AG08395 (cell line): ENCODE data around the gene CERS6.
"Not testable (repeated sequence)": the region's sequence is repeated elsewhere in the genome, so short reads cannot be mapped to it uniquely, and the experiment has no call there.

Source experiments
- DNase-seq: peaks from one replicate; pipeline ENCODE4 v3.0.0; 2012; ENCODE audit warnings: mixed read lengths, low spot score

The CERS6 gene

DNA sequence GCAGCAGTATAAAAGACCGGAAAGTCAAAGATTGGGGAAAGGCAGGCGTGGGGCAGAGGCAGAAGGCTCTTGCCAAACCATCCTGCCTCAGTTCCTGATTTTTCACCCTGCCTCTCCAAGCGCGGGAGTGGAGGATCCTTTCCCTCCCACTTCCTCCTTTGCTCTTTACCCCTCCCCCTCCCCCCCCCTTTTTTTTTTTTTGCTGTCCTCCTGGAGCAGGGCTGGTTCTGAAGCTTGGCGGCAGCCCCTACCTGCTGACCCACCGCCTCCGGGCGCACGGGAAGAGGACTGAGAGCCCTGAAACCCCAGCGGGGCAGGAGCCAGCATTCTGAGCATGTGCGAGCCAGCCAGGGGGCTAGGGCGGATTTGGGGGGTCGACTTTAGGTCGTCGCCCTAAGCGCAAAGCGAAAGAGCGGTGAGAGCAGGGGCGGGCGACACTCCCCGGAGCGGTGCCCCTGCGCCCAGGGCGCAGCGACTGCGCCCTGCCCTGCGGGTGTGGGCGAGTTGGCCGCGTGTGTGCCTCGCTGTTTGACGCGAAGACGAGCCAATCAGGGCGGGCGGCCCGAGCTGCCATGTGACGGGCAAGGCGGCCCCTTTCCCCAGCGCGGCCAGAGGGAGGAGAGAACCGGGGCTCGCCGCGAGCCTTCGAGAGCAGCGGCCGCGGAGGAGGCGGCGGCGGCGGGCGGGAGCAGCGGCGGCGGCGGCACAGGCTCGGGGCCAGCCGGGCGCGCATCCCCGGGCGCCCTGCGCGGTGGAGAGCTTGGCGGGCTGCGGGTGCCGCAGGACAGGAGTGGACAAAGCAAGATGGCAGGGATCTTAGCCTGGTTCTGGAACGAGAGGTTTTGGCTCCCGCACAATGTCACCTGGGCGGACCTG, at the start of gene CERS6:
CERS6 (plus strand) TSS at position 628 of the 876 bp plus-strand sequence; CDS start at position 805, 177 bp downstream.
- DNase-seq: peak; percentile 97

GRCh38 chr2:168412301-168412700, 43.8 kb upstream of the CERS6 start:
- not testable (repeated sequence) for DNase-seq

DNA sequence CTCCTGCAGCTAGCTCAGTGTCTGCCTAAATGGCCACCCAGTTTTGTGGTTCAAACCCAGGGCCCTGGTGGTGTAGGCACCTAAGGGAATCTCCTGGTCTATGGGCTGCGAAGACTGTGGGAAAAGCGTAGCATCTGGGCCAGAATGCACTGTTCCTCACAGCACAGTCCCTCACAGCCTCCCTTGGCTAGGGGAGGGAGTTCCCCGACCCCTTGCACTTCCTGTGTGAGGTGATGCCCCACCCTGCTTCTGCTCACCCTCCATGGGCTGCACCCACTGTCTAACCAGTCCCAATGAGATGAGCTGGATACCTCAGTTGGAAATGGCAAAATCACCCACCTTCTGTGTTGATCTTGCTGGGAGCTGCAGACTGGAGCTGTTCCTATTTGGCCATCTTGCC, 43.0 kb upstream of the CERS6 start:
- not testable (repeated sequence) for DNase-seq

GRCh38 chr2:168416555-168416954, 39.5 kb upstream of the CERS6 start:
- DNase-seq: no peak

- DNase-seq: no peak
These were observed 33.5 kb upstream of the CERS6 start for GRCh38 chr2:168422584-168422983.

- DNase-seq: no peak
These were observed 31.7 kb upstream of the CERS6 start for GRCh38 chr2:168424112-168424951.

- DNase-seq: no peak
These were observed 31.1 kb upstream of the CERS6 start for GRCh38 chr2:168424971-168425370.

GRCh38 chr2:168426861-168427260, 29.2 kb upstream of the CERS6 start:
- no peak for DNase-seq

- peak; percentile 63 for DNase-seq
These were observed 28.6 kb upstream of the CERS6 start for GRCh38 chr2:168427451-168427850.

GRCh38 chr2:168428431-168428830, 27.6 kb upstream of the CERS6 start:
- no peak for DNase-seq

- no peak for DNase-seq
These were observed 26.1 kb upstream of the CERS6 start for GRCh38 chr2:168429988-168430387.

DNA sequence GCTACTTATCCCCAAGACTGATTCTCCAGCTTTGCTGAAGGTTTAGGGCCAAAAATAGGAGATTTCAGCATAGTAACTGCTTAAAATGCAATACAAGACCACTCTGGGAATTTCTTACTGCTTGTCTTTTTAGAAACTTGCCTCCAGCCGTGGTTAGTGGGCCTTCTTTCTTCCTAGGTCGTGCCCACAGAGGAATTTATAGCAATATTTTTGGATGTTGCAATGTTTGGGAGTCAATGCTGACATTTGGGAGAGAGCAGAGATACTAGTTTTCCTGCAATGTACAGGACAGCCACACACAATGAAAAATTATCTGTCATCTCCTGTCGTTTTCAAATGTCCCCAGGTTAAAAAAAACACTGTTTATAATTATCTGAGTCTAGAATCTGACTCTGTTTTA, 25.6 kb upstream of the CERS6 start:
- no peak for DNase-seq

- DNase-seq: no peak
These were observed 24.6 kb upstream of the CERS6 start for GRCh38 chr2:168431301-168432024.

- no peak for DNase-seq
These were observed 24.0 kb upstream of the CERS6 start for GRCh38 chr2:168432100-168432499.

DNA sequence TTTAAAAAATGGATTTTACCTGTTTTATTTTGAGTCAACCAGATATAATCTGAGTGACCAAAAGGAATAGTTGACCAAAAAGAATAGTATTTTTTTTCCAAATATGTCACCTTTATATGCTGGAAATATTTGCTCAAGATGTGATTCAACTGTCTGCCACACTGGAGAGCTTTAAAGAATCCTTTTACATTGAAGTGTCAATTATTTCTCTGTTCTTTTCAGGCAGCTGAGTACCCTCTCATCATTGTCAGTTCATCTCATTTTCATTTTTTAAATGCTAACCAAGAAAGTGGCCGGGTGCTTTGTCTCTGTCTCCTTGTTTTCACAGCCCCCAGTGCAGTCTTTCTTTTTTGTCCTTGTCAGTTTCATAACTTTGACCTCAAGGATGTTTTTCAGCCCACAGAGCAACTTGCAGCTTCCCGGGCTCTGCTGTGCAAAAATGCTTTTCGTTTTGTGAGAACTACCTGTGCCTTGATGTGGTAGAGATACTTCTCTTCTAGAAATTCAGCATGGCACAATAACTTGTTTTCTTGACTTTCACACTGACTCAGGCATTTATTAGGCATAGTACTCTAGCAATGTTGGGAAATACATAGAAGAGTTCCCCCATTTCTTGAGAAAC, 23.4 kb upstream of the CERS6 start:
- no peak for DNase-seq

DNA sequence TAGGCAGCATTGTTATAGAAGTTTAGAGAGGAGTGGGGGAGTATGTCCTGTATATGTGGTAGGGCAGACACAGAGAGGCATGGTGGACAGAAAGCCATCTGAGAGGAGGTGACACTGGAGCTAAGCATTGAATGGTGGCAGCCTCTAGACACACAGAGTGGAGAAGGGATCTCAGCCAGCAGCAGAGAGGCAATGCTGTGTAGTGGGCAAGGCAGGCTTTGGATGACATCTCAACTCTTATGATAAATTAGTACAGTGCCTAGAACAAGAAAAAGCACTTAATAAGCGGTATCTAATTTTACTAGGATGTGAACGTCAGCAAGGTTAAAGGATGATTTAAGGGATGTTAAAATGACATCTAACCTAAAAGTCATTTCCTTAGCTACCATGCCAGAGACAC, 22.5 kb upstream of the CERS6 start:
- DNase-seq: no peak

DNA sequence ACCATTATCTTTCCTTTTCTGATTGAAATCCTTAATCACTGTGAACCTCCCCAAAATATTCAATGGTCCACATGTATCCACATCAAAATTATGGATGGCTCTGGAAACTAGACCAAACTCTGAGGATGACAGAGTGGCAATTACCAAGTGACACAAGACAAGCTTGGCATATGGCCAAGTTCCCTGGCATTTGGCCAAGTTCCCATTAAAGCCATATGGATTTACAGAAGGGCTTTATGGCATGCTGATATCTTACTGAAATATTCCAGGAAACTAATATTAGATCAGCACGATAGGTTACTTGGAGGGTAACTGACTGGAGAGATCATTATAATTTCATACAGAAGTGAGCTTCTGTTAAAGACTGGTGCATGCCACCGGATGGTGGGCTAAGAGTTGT, 21.9 kb upstream of the CERS6 start:
- no peak for DNase-seq

GRCh38 chr2:168436840-168437239, 19.2 kb upstream of the CERS6 start:
- no peak for DNase-seq

GRCh38 chr2:168438553-168438952, 17.5 kb upstream of the CERS6 start:
- no peak for DNase-seq

- DNase-seq: no peak
These were observed 16.5 kb upstream of the CERS6 start for GRCh38 chr2:168439536-168439935.

DNA sequence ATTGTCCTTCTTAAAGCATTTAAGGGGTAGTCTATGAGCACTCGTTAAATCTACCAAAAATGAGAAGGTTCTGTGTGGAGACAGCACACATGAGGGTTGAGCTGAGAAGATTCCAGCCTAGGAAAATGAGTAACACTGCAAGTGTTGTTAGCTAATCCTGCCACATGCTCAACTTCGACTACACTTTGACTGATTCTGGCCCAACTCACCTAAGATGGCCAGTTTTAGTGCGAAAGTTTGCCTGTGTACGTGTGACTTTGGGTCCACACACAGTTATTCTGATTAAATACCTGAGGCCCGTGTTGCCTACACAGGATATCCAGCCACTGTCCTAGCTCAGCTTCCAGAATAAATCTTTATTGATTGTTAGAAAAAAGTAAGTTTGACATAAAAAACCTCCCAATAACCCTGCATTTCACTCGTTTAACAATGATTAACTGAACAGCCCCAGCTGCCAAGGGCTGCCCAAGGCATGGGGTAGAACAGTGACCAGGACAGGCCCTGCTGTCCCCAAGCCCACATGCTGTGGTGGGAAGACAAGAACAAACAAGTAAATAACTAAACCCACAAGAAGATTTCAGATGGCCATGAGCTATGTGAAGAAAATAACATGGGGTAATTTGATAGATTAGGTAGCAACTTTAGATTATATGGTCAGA, 14.7 kb upstream of the CERS6 start:
- no peak for DNase-seq
